Hepatocyte (in vitro differentiated cells): Measurements from ENCODE around the gene PDGFA.

ENCODE experiments used
- EZH2 ChIP-seq: fragments of 200-600 bp; sonication (generic); IDR thresholded peaks from 2 replicates; pipeline ENCODE4 v1.6.1; 2016; ENCODE audit warnings: antibody characterized with exemption, mild to moderate bottlenecking, borderline replicate concordance
- EZH2phosphoT487 ChIP-seq: fragments of 200-600 bp; sonication (generic); IDR thresholded peaks from one replicate; pipeline ENCODE4 v1.6.1; 2018; ENCODE audit warnings: antibody characterized with exemption, mild to moderate bottlenecking, low read depth, moderate library complexity; ENCODE audit not compliant: unreplicated experiment, severe bottlenecking
- TF ChIP-seq, protein P1 (sequence below): fragments of 200-600 bp; sonication (generic); IDR thresholded peaks from 2 replicates; pipeline ENCODE4 v1.5.1; 2016; ENCODE audit warnings: antibody characterized with exemption, mild to moderate bottlenecking; ENCODE audit not compliant: poor library complexity

DNA sequence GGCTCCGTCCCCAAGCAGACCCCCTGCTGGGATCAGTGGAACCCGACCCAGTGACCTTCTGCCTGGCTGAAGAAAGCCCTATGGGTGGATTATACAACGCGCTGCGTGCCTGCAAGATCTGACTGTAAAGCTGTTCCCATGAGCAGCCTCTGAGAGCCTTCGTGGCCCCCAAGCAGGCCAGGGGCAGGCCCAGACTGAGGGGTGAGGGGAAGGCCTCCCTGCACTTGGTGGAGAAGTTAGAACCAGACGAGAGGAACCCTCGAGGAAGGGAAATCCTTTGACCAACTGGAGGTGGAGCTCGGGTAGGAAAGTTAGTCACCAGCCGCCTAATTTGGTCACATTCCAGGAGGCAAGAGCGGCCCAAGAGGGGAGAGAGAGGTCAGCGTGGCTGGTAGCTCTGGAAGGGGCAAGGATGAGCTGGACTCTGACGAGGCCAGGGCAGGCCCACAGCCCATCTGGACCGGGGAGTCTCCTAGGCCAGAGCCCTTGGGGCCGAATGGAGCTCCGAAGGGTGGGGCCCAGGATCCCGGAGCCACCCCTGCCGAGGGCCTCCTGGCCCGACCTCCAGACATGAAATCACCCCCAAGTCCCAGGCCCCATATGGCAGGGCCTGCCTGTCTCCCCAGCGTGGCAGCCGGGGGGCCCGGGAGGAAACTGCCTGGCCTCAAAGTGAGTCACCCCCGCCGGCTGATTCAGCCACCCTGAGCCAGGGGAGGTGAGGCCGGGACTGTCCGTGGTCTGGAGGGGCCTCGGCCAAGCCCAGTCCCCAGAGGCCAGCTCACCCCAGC, 23.3 kb upstream of the PDGFA start:
- TF ChIP-seq, protein P1, sequence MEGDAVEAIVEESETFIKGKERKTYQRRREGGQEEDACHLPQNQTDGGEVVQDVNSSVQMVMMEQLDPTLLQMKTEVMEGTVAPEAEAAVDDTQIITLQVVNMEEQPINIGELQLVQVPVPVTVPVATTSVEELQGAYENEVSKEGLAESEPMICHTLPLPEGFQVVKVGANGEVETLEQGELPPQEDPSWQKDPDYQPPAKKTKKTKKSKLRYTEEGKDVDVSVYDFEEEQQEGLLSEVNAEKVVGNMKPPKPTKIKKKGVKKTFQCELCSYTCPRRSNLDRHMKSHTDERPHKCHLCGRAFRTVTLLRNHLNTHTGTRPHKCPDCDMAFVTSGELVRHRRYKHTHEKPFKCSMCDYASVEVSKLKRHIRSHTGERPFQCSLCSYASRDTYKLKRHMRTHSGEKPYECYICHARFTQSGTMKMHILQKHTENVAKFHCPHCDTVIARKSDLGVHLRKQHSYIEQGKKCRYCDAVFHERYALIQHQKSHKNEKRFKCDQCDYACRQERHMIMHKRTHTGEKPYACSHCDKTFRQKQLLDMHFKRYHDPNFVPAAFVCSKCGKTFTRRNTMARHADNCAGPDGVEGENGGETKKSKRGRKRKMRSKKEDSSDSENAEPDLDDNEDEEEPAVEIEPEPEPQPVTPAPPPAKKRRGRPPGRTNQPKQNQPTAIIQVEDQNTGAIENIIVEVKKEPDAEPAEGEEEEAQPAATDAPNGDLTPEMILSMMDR: no peak
- TF ChIP-seq EZH2phosphoT487 (no peak), EZH2 (no peak)
